ENCODE data around the gene AIF1L.

GRCh38 chr9:131129183-131129582 is 32.9 kb downstream of the AIF1L start:
- TF ChIP-seq POLR2A (IDR thresholded peaks at IDR 0.05), result no peak
- TF ChIP-seq, protein P1, sequence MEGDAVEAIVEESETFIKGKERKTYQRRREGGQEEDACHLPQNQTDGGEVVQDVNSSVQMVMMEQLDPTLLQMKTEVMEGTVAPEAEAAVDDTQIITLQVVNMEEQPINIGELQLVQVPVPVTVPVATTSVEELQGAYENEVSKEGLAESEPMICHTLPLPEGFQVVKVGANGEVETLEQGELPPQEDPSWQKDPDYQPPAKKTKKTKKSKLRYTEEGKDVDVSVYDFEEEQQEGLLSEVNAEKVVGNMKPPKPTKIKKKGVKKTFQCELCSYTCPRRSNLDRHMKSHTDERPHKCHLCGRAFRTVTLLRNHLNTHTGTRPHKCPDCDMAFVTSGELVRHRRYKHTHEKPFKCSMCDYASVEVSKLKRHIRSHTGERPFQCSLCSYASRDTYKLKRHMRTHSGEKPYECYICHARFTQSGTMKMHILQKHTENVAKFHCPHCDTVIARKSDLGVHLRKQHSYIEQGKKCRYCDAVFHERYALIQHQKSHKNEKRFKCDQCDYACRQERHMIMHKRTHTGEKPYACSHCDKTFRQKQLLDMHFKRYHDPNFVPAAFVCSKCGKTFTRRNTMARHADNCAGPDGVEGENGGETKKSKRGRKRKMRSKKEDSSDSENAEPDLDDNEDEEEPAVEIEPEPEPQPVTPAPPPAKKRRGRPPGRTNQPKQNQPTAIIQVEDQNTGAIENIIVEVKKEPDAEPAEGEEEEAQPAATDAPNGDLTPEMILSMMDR (IDR thresholded peaks at IDR 0.05), result no peak
